GM18511 (cell line): ENCODE data around the gene LYAR.
A peak's percentile ranks its signal among the peaks of the same experiment; 100 is the strongest.

Source experiments
- ATAC-seq: cut with Tn5 transposase; IDR thresholded peaks from one replicate; pipeline ENCODE4 v1.9.1; 2021; ENCODE audit warnings: mild to moderate bottlenecking, moderate library complexity; ENCODE audit not compliant: unreplicated experiment

Gene LYAR, protein sequence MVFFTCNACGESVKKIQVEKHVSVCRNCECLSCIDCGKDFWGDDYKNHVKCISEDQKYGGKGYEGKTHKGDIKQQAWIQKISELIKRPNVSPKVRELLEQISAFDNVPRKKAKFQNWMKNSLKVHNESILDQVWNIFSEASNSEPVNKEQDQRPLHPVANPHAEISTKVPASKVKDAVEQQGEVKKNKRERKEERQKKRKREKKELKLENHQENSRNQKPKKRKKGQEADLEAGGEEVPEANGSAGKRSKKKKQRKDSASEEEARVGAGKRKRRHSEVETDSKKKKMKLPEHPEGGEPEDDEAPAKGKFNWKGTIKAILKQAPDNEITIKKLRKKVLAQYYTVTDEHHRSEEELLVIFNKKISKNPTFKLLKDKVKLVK

DNA sequence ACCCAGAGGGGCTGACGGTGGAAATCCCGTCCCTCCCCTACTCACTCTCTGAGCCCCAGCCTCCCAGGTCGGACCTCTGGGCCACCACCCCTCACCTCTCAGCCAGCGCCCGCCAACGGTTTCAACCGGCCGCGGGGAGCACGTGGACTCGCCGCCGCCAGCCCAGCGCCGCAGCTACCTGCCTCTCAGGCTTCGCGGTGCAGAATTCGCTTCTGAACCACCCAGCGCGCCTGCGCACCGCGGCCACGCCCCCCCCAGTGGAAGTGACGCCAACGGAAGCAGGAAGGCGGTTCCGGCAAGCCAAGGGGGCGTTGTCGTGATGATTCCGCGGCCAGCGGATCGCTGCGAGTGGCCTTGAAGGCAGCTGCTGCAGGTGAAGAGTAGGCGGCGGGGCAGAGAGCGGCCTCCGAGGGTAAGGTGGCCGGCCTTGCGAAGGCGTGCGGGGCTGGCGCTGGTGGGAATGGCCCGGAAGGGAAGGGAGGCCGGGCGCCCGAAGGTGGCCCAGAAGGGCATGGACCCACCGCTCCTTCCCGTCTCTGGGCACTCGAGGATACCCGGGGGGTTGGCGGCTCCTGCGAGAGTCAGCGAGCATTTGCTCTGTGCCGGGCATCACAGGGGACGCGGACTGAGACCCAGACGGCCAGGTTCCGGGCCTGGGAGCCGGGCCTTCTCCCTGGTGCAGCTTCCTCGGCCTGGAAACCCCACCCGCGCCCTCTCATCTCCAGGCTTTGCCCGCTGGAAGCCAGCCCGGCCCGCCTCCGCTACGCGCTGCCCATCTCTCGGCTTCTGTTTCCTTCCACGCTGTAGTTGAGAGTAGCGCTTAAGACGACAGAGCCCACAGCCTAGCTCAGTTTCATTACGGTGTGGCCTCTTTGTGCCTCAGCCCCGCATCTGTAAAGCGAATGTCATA is at the start of gene LYAR, which contains the start of gene ZBTB49:
TSS of gene LYAR (minus strand) at position 214 of the 910 bp plus-strand sequence. CDS start 6,412 bp downstream, outside the sequence.
TSS of gene ZBTB49 (plus strand) at position 311 of the 910 bp plus-strand sequence. CDS start 9,695 bp downstream, outside the sequence.
- peak; percentile 92 for ATAC-seq

DNA sequence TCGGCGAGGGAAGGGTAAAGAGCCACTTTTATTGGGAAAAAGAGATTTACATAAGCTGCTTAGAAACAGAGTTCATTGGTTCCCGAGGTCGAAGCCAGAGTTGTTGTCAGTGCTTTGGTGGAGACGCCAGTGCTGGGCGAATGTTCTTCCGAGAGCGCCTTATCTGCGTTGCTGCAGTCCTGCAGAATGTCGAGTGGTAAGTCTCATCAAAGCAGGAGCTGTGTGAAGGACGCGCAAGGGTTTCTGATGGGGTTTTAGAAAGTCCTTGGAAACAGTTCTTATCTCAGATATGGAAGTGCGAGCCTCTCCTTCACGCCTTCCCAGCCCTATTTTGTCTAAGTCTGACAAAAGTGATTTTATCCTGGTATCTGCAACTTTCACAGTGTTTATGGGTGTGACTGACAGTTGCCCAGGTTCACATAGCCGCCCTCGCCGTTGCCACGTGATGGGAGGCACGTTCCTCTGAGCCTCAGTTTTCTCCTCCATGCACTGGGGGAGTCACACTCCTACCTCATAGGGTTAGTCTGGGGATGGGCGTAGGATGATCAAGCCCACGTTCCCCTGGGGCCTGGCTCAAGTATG is 49.6 kb upstream of the LYAR start:
- no peak for ATAC-seq

DNA sequence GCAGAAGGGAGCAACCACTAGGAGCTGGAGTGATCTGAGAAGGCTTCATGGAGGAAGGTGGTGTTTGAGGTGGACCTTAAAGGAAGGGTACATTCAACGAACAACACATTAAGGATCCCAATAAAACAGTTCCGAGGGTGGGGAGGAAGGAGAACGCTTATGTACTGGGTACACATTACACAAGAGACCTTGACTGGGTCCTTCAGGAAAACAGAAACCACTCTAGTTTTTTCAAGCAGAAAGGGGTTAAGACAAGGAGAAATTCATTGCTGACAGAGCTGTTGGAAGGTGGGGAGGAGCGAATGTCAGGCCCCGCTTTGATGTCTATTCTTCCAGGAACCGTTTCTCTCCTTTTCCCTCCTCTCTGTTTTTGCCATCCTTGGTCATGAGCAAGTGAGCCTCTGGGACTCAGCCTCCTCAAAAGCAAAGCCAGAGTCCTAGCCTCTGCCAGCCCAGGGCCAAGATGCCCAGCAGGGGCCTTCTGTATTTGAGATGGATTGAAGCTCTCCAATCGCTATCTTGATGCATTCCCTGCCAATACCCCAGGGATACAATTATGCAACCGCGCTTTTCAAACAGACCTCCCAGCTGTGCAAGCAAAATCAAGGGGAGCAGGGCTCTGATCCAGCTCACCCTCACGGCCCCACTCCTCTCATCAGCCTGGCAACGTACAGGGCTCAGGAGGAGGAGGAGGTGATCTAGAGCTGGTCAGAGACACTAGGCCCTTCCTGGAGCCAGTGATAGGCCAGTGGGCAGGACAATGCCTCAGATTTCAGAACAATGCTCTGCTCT is 48.5 kb upstream of the LYAR start:
- no peak for ATAC-seq

DNA sequence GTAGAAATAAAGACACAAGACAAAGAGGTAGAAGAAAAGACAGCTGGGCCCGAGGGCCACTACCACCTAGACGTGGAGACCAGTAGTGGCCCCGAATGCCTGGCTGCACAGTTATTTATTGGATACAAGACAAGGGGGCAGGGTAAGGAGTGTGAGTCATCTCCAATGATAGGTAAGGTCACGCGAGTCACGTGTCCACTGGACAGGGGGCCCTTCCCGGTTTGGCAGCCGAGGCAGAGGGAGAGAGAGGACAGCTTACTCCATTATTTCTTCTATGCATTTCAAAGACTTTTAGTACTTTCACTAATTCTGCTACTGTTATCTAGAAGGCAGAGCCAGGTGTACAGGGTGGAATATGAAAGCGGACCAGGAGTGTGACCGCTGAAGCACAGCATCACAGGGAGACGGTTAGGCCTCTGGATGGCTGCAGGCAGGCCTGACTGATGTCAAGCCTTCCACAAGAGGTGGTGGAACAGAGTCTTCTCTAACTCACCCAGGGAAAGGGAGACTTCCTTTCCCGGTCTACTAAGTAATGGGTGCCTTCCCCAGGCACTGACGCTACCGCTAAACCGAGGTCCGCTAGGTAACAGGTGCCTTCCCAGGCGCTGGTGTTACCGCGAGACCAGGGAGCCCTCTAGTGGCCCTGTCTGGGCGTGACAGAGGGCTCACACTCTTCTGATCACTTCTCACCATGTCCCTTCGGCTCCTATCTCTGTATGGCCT is 45.0 kb upstream of the LYAR start:
- peak; percentile 81 for ATAC-seq

DNA sequence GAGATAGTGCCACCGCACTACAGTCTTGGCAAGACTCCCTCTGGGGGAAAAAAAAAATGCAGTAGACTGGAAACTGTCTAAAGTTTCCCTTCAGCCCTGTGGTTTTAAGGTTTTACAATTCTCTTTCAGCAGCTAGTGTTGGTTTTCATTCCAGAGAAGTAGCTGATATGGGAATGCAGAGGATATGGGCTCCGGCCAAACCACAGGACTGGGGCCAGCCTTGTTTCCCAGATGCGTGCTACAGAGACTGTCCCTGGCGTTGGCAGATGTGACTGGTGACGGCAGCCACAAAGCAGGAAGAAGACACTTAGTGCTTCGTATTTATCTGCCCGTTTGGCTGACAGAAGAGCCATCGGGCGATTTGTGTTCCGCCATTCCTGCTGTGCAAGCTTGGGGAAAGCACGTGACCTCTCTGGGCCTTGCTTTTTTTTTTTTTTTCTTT is 43.3 kb upstream of the LYAR start:
- no peak for ATAC-seq

DNA sequence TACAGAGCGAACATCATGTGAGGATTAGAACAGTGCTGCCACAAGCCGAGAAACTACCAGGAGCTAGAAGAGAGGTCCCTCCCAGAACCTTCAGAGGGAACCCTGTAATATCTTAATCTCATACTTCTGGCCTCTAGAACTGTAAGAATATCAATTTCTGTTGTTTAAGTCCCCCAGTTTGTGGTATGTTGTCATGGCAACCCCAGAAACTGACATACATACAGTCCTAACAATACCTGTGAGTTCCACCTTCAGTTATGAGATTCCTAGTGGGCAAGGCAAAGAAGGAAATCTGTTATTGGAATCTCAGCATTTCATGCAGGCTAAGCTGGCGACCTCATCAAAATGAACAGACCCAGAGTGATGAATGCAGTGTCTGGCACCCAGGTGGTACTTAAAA is 42.6 kb upstream of the LYAR start:
- no peak for ATAC-seq

DNA sequence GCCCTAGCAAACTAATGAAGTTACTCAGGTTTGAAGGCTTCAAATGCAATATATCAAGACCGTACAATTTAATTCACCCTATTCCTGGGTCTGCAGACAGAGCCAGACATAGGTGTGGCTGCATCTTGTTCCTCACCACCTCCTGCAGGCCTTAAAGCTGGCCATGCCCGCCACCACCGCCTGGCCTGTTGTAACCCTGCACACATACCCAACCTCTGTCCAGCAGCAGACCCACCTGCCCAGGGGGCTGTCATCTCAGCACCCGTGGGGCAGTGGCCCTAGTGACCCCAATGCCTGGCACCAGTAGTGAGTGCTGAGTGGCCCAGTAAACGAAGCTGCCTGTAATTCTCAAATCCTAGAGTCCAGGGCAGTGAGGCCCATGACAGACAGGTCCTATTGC is 40.8 kb upstream of the LYAR start:
- ATAC-seq: no peak

DNA sequence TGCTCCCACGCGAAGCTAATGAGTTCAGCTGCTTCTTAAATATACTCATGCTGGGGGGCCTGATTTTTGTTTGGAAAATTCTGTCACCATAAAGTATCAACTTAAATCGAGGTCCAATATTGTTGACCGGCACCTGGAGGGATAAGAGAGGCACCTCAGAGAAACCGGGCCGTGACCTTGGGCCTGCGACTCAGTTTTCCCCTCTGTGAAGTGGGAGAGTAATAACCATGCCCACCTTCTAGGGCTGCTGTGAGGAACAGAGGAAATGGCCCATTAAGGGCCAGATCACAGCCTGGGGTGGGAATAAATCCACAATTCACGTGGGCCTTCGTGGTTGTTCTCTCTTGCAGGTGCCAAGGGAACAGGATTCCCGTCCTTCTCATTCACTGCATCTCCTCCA is 39.5 kb upstream of the LYAR start:
- no peak for ATAC-seq

DNA sequence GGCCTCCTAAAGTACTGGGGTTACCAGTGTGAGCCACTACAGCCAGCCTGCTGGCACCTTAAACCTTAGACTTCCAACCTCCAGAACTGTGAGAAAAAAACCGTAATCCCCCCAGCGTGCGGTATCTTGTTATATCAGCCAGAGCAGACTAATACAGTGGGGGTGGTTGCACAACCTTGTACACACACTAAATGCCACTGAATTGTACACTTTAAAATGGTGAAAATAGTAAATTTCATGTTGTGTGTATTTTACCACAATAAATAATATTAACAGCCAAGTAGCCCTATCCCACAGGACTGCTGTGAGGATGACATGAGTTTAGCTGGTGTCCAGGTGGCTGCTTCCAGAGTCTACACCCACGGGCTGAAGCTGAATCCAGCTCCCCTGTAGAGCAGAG is 38.9 kb upstream of the LYAR start:
- no peak for ATAC-seq

DNA sequence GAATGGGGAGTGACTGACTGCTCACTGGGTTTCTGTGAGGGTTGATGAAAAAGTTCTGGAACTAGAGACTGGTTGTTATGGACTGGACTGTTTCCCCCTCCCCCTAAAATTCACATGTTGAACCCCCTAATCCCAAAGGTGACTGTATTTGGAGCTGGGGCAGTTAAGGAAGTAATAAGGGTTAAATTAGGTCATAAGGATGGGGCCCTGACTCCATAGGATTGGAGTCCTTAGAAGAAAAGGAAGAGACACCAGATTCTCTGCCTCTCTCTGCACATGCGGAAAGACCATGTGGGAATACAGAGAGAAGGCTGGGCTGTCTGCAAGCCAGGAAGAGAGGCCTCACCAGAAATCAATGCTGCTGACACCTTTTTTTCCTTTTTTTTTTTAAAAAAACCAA is 38.3 kb upstream of the LYAR start:
- ATAC-seq: no peak

DNA sequence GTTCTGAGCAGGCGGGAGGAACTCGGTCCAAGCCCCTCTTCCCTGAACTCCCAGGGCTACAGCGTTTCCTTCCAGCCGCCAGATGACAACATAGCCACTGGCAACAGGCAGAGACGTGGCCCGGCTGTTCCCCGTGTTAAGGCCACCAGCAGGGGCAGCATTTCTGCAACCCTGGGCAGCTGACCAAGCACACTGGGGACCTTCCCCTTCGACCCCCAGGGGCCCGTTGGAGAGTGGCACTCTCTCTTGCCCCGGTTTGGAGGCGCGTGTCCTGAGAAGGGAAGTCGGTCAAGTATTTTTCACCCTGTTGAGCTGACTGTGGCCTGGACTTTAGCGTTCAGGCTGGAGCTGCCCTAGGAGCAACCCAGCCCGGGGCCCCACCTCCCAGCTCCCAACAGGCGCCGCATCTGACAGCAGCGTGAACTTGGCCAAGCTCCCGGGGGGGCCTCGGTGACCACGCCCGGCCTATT is 37.7 kb upstream of the LYAR start:
- ATAC-seq: no peak

DNA sequence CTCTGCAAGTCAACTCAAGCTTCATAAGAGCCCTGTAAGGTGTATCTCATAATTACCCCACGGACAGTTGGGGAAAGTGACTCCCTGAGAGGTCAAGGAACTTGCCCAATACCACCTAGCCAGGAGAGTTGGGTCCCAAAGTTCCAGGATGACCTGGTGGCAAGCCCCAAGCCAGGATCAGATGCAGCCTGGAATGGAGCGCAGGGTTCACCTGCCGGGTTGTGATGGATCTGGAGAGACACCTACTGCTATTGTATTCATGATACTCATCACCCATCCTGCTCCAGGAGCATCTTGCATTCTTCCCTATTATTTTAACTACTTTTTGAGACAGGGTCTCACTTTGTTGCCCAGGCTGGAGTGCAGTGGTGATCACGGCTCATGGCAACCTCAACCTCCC is 36.2 kb upstream of the LYAR start:
- no peak for ATAC-seq

DNA sequence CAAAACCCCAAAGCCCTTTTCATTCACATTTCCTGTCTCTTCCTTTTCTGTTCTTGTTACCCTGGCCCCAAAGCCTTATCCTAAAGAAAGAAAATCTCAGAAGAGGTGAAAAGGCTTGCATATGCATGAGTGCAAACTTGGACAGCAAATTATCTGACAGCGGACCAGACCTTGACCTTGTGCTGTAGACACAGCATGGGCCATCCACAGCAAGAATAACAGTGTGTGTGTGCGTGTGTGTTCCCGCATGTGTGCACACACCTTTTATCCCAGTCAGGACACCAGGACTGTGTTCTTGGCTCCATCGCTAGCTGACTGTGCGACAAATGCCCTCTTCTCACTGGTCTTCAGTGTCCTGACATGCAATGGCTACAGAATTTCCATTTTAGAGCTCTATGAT is 35.4 kb upstream of the LYAR start:
- no peak for ATAC-seq

DNA sequence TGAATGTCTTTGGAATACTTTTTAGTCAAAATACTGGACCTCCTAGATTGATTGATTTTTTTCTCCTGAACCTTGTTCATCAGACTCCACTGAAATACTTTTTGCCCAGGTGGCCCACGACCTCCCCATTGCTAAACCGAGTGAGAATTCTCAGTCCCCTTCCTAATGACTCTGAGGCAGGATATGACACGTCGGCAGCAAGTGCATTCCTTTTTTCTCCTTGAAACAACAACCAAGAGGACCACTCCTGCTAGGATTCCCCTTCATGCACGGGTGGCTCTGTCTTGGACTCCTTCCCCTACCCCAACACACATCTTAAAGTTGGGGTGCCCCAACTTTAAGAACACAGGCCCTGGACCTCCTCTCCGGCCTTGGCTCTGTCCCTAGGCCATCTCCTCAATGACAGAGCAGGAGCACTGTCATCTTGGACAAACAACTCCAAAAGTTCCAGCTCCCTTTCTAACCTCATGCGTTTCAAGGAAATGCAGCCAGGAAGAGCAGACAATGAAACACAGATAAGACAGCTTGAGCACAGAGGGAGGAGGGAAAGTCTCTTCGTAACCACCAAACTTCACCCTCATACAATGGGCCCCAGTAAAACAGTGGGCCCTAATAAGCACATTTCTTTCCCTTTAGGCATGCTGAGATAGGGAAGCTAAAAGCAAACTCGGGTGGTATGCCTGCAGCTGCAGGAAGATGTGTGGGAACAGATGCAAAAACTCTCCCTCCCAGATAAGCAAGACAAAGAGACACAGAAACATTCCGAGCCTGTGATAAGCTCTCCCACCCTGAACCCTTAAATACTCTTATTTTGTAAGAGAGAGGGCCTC is 34.0 kb upstream of the LYAR start:
- ATAC-seq: no peak

DNA sequence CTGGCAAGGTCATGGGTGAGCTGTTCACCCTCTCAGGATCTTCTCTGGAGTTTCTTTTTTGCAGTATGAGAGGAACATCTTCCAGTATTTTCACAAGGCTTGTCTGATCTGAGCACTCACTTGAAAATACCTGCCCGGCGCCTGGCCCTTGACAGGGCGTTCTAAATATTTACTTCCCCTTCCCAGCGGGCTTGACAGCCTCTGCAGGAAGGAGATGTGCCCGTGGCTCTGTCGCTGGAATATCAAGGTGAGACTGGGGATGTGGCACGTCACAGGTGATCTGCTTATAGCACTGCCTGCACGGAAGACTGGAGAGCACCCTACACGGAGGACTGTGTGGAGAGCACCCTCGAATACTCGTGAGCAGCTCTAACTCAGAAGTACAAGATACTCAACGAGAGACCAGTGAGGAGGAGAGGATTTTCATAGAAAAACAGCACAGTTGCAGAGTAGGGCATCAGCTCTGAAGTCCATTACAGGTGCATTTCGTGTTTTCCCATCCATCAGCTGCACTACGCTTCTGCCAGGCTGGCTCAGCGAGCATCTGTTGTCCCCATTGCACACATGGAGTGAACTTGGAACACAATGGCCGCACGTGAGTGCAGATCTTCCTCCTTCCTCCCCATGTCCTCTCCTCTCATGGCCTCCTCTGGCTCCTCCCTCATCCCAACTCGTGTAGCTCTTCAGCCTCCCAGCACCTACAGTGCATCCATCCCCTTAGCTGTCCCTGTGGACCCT is 32.2 kb upstream of the LYAR start:
- no peak for ATAC-seq

DNA sequence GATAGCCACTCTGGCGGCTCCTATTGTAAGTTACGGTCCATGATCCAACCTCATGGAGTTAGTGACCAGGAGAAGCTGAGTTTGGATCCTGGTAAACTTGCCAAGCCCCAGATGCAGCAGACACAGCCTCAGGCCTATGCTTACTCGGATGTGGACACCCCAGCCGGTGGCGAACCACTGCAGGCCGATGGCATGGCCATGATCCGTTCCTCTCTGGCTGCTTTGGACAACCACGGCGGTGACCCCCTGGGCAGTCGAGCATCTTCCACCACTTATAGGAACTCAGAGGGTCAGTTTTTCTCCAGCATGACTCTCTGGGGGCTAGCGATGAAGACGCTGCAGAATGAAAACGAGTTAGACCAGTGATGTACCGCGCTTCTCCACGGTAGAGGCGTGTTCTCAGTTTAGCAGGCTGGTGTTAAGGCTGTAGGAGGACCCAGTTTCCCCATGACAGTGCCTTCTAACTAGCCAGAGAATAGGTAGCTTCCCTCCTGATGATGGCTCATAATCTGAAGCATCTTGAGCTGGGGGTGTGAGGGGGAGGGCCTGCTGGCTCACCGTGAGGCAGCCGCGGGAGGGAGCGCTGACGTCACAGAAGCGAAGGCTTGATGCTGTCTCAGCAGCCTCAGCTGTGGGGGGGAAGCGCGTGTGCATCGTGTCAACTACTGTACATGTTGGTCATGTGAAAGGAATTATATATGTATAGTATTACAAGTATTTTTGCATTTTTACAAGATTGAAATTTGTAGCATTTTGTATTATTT is 31.2 kb upstream of the LYAR start:
- ATAC-seq: no peak

DNA sequence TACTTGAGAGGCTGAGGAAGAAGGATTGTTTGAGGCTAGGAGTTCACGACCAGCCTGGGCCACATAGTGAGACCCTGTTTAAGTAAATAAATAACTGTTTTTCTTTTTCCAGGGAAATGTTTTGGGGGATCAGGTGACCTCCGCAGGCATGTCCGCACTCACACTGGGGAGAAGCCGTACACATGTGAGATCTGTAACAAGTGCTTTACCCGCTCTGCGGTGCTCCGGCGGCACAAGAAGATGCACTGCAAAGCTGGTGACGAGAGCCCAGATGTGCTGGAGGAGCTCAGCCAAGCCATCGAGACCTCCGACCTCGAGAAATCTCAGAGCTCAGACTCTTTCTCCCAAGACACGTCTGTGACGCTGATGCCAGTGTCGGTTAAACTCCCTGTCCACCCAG is 30.6 kb upstream of the LYAR start:
- no peak for ATAC-seq
